RPMI7951 (cell line): ENCODE measurements around the gene MAP6. TPM values are rescaled to one million over a fixed set of nuclear protein-coding genes. Genes with fewer than 3 reads are reported as not detected.
A peak's percentile ranks its signal among the peaks of the same experiment; 100 is the strongest.
"Not testable (repeated sequence)": the region's sequence is repeated elsewhere in the genome, so short reads cannot be mapped to it uniquely, and the experiment has no call there.

Source experiments
- DNase-seq: peaks from one replicate; pipeline ENCODE4 v3.0.0-alpha.2; 2012; ENCODE audit warnings: low read depth
- total RNA-seq: library from RNA; depleted of rRNA; stranded (reverse); fragments of >200 nt; shearing (Covaris generic); gene quantifications from 2 replicates; pipeline ENCODE4 v1.2.3, GENCODE V29; 2014

The MAP6 gene
- total RNA-seq, 1 experiment from 2014 or later, result not detected

DNA sequence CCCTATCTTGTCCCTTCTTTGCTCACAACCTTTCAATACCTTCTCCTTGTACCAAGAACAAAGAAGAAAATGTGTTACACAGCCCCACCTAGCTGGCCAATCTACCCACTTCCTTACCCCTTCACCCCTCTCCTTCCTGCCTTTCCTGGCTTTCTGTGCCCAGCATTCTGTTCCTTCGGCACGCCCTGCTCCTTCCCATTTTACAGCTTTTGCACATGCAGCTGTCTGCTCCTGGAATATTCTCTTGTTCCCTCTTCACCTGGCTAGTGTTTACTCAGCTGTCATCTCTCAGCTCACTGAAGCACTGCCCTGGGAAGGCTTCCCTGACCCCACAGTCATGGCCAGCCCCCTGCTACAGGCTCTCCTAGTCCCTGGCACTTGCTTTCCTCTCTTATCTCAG lies 76.1 kb downstream of the MAP6 start:
- DNase-seq, result no peak

DNA sequence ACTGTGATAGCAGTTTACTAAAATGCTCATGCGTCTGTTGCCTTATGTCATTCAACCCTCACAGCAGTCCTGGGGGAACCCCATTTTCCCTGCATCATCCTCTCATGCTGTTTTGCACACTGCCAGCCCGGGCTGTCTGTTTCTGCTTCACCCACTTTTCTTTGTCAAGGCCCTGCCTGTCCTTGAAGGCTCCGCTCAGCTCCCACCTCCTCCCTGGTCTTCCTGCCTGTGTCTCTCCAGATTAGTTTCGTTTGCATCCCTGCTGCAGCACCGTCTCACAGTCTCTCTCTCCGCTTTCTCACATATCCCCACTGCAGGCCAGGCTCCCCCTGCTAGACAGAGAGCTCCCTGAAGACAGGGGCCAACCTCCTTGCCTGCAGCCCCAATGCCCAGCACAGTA lies 76.9 kb downstream of the MAP6 start:
- no peak for DNase-seq

DNA sequence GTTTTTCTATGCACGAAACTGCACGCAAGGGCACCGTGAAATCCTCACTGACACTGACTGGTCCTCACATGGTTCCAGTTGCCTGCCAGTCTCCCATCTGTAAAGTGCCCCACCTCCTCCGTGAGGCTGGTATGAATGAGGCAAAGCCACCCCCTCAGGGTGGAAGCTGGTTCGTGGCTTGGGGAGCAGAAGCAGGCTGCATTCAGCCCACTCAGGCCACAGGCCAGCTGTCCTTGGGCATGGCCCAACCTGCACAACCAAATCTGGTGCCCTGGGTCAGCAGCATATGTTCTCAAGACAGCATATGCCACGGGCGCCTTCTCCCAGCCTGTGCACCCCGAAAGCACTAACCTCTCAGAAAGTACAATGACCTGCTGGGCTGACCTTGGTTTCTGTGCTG lies 77.5 kb downstream of the MAP6 start:
- peak; percentile 32 for DNase-seq

DNA sequence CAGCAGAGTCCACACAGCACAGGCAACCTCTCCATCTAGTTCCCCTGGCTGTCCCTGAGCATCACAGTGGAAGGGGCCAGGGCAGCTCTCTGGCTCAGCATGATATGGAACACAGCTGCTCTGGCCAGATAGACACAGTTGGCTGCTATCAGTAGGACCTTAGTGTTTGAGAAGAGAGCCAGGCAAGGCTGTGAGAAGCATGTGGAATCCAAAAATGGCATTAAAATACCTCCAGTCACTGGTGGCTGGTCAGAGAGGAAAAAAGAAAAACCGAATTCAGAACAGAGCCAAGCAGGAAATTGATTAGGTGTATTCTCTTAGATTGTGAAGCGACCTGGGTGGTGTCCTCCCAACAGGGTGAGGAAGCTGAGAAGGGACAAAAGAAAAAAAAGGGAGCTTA lies 78.9 kb downstream of the MAP6 start:
- no peak for DNase-seq

DNA sequence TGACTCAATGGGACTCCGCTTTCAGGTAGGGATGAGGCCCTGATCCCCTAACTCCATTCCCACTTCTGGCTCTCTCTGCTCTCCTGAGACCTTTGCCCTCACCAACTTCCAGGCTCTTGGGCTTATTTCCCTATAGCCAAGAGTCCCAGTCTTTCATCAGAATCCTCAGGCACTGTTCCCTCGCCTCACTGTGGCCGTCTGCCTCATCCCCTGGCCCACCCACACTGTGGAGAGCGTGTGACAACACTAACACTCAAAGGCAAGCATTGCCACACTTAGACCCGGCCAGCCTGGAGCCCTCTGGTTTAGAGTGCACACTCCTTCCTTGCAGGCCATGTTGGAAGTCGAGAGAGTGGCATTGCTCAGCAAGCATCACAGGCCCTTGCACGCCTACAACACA lies 79.8 kb downstream of the MAP6 start:
- no peak for DNase-seq

DNA sequence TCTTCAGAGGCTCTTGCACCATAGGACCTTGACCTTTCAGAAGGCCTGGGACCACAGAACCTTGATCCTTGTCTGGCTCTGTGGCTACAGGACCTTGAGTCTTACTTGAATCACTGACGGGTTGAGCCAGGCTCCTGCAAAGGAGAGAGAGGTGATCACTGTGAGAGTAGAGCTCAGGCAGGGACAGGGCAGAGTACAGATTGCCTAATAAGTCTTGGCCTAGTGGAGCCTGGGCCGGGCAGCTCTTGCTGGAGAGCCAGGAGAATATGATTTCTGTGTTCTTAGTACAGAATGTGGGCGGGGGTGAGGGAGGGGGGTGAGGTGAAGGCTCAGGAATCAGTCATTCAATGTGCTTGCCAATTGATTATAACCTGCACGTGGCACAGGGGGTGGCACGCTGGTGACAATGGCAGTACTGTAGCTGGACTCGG lies 80.8 kb downstream of the MAP6 start:
- DNase-seq, result no peak

DNA sequence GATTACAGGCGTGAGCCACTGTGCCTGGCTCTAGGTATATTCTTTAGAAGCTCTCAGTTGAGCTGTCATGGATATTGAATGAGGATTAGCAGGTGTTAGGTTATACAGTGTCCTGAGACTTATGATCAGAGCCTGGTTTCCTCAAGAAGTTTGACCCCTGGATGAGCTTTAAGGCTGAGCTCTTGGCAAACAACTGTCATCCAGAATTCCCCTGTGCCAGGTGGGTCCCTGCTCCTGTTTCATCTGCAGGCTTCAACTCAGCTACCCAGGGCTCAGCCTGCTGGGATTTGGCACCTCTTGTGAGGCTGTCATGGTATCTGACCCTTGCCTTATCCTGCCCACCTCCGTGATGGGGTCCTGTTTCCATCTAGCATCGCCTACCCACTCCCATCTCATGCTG lies 82.4 kb downstream of the MAP6 start:
- no peak for DNase-seq

DNA sequence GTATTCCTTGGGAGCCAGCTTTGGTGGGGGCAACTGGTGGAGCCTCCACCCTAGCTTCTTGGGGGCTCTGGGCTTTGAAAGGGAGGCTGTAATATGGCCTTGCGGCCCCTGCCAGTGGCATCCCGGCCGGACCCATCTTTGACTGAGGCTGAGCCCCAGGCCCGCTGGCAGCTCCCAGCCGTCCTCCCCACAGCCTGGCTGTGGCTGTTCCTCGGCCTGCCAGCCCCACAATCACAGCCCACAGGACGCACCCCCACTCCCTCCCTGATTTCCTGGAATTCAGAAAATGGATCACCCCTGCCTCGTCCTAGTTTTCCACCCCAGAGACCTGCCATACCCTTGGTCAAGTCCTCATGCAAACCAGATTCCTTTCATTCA lies 83.6 kb downstream of the MAP6 start:
- no peak for DNase-seq

DNA sequence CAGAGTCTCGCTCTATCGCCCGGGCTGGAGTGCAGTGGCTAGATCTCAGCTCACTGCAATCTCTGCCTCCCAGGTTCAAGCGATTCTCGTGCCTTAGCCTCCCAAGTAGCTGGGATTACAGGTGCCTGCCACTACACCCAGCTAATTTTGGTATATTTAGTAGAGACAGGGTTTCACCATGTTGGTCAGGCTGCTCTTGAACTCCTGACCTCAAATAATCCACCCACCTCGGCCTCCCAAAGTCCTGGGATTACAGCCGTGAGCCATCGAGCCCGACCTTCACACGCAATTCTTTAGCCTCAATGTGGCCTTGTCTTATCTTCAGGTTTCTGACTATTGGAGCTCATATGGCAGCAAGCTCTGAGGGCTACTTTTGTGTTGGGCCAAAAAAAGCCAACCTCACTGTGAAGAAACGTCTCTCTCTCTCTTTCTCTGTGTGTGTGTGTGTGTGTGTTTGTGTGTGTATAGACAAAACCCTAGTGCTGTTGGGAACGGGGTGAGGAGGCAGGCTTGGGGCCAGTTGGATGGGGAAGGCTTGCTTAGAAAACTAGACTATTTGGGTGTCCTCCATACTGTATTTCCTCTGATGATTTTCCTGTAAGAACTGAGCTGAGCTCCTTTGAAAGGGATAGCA lies 84.1 kb downstream of the MAP6 start:
- not testable (repeated sequence) for DNase-seq

DNA sequence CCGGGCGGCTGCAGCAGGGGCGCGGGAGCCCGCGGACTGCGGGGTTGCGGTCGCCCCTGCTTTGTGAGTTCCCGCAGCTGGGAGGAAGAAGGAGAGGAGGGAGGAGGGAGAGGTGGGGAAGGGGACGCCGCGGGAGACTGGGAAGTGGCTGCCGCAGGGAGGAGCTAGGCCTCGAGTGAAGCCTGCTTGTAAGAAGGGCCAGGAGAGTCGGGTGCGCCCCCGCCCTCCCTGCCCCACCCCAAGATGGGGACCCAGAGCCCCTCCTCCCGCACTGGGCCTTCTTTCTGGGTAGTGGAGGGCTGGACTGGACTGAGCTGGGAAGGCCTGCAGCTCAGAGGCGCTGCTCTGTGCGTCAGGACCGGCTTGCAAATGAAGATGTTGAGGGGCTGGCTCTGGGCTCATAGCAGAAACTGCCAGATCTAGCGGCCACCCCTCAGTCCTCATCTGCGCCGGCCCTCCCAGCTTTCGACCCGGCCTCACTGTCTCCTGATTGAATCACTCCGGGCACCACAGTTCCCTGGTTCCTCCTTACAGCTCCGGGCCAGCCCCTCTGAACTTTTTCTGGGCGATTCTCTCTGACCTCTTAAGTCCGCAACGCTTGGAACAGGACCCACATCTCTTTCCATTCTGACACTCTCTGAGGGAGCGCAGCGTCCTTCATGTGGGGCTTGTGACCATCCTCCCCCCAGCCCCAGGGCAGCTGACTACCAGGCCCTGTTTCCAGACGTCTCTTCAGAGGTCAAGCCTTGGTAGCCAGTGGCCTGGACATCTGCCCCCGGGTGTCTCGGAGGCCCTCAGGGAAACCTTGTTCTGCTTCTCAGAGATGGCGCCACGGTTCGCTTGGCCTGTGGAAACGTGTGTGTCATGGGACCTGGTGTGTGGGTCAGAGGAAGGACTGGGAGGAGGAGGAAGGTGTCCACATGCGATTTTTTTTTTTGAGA lies 84.8 kb downstream of the MAP6 start:
- peak; percentile 64 for DNase-seq

DNA sequence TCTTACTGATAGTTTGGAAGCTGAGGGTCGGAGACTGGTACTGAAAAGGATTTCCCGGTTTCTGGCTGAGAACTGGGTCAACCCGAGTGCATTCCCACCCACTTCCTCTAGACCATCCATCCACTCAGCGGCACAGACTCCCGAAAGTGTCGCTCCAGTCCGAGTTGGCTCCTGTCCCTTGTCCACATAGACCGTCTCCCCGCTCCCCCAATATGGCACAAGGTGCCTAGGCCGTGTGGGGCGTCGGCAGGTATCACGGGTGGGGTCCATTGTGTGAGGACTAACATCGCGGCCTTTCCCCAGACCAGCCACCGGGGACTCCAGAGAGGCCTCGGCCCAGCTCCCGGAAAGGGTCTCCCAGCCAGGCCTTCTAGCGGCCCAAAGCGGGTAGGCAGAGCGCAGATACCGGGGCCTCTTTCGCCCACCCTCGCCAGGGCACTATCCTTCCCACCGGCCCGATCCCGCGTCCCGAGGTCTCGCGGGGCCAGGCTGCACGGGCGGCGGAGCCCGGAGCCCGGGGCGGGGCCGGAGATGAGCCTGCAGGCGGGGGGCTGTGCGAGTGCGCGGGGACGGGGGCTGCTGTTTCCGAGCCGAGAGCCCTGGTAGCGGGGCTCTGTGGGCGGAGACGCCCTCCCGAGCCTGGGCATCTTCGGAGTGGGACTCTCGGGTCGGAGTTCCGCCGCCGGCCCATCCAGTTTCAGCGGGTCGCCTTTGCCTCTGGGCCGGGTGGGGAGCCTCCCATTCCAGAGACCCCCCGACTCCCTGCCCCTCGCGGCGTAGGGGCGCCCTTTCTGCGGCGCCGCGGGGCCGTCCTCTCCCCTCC lies 85.7 kb downstream of the MAP6 start:
- DNase-seq, result peak; percentile 62

DNA sequence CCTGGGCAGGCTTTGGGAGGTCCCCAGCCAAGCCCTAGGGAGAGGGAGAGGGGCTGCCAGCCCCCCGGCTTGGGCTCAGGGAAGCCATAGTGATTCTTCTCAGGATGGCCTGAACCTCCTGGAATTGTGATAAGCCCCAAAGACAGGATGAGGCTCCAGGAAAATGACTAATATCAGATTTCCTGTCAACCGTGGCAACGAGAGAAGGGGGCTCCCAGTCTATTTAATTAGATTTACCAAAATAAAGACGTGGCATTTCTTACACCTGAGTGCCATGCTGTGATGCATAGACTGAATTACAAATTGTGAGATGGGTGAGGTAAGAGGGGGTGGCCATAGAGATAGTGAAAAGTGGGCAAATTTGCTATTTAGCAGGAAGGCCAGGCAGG lies 86.3 kb downstream of the MAP6 start:
- no peak for DNase-seq

DNA sequence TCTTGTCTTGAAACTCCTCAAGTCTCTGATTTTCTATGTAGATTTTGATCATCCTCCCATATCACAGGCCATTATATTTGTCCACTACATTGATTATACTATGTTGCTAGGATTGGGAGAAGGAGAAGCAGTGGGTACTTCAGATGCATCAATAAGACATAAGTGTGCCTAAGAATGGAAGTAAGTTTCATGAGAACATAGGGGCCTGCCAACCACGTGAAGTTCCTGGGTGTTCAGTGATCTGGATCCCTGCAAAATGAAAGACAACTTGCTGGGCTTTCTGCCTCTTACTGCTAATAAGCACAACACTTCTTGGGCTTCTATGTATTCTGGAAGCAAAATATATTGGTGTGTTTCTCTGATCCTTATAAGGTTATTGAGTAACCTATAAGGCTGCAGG lies 89.0 kb downstream of the MAP6 start:
- DNase-seq, result no peak

DNA sequence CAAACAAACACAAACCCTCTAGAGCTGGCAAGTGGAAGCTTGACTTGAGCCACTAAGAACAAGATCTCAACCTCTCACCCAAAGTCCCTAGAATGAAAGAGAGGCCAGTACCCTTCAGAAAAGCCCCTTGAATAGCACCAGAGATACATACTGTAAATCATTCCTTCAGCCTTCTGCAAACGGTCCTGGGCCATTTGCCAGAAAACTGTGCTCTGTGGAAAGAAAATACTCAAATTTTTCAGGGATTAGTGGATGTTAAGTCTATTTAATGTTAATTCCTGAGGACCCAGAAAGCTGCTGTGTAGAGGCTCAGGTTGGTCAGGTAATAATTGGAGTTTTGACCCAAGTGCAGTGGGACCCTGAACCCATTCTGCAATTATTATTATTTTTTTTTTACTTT lies 89.9 kb downstream of the MAP6 start:
- DNase-seq, result no peak

DNA sequence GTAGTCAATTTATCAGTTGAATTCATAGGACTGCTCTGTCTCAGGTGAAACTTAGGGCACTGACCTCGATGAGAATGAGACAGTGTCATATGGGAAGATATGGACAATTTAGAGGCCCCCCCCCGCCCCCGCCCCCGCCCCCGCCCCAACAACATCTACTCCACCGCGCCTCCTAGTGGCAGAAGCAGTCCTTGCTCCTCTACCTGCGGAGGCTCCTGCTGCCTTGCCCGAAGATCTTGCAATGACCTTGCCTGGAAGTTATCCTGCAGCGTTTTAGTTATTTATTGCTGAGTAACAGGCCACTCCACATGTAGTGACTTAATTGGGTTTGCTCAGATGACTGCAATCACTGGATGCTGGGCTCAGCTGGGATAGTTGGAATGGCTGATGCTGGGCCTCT lies 91.6 kb downstream of the MAP6 start:
- no peak for DNase-seq

DNA sequence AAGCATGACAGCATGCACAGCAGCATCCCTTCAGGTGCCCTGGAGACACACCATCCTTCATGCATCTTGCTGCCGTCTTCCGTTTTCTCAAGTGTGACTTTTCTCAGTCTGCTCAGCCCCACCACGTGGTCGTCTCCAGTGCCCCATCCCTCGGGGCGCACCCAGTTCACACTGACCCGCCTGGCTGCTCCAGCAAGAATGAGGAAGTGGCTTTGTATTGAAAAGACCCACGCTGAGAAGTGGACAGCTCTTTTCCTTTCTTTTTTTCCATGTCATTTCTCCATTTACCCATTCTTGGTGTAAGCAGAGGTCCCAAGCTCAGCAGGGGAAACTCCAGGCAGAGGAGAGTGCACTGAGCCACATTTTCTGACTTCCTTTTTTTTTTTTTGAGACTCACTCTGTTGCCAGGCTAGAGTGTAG lies 92.3 kb downstream of the MAP6 start:
- DNase-seq, result peak; percentile 78

DNA sequence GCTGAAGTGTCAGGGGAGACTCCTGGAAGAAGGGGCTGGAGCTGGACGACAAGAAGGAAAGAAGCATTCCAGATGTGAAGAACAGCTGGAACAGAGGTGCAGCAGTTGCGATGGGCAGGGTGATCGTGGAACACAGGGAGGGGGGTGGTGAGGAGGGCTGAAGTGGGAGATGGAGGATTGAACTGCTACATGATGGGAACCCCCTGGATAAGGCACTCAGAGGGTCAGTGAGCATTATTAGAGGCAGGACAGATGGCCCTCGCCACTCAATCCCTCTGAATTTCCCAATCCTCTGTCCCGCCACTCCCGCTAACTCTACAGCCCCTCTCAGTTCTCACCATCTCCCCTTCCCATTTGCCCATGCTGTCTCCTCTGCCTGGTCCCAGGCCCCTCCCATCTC lies 92.8 kb downstream of the MAP6 start:
- no peak for DNase-seq

DNA sequence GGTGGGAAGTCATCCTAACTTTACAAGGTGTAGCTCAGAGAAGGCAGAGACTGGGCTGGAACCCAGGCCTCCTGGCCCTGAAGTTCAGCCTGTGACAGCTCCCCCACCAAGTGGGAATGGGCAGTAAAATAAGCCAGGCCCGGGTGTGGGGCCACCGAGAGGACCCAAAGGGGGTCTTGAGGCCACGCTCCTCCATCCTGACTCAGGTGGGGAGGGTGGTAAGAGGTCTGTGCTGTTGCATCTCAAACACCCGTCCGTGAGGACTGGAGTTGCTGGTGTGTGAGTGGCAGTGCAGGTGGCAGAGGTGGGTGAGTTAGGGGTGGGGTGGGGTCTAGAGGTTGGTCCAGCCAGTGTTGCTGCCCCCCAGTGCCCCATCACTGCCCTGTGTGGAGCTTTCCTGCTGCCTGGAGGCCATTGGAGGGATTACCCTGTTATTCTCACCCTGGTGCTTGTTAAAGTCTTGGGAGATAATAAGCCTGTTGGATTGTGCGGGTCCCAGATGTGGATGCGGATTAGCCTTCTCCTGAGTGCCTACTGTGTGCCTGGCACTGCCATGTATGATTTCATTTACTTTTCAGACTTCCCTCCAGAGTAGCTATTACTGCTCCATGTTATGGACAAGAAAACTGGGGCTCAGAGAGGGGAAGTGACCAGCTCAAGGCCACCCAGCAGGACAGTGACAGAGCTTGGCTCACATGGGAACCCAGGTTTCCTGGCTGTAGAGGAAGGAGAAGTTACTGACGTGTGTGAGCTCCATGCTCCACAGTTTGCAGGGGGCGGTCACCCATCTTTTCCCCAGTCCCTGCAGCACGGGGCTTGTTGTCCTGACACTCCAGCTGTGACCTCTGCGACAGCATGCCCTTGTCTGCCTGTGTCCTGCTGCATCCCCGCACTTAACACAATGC lies 93.9 kb downstream of the MAP6 start:
- no peak for DNase-seq

DNA sequence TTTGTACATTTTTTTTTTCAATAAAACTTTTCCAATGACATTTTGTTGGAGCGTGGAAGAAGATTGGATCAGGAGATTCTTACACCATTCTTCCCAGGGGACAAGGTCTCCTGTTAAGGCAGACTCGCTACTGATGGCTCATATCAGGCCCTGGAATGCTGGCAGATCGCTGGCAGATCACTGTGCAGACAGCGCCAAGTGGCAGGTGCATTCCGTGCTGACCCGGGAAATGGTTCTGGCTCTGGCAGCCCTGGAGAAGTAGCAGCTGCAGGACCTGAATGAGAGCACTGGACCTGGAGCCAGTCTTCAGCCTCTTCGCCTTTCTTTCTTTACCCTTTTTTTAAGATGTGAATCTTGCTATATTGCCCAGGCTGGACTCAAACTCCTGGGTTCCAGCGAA lies 96.1 kb downstream of the MAP6 start:
- DNase-seq, result no peak

DNA sequence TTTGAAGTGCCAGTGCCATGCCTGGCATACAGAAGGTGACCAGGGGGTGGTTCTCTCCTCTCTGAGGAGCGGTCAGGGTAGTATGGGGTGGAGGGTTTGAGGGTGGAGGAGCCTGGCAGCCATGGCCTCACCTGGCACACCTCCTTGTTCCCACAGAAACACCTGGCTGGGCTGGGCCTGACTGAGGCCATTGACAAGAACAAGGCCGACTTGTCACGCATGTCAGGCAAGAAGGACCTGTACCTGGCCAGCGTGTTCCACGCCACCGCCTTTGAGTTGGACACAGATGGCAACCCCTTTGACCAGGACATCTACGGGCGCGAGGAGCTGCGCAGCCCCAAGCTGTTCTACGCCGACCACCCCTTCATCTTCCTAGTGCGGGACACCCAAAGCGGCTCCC lies 97.2 kb downstream of the MAP6 start:
- DNase-seq, result no peak

DNA sequence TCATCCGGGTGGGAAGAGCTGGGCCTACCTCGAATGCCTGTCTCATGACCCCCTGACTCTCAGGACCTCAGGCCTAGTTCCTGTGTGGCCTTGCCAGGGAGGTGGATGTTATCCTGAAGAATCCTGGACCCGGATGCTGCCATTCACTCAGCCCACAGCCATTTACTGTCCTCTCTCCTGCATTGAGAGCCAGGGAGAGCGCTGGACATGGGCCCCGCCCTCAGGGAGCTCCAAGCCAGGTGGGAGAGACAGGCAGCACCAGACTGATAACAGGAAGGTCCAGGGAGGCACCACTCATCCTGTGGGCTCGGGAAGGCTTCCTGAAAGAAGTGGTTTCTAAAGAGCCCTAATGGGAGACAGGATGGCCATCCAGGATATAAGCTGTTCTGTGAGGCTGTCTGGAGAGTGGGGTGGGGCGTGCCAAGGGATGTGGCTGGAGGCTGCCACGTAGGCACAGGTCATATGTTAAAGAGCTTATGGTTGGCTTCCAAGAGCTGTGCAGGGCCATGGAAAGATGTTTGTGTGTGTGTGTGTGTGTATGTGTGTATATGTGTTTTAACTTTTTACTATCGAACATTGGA lies 98.2 kb downstream of the MAP6 start:
- DNase-seq, result no peak
